Neural cell (in vitro differentiated cells): ENCODE data around the gene ARHGEF38.

Source experiments
- EP300 ChIP-seq: fragments of 450-650 bp; conservative IDR thresholded peaks from 2 replicates; pipeline ENCODE4 v1.6.1; 2014; ENCODE audit warnings: antibody characterized with exemption, mild to moderate bottlenecking, moderate library complexity; ENCODE audit not compliant: poor library complexity, severe bottlenecking
- MXI1 ChIP-seq: fragments of 450-650 bp; conservative IDR thresholded peaks from 2 replicates; pipeline ENCODE4 v1.6.1; 2014; ENCODE audit warnings: antibody characterized with exemption, mild to moderate bottlenecking; ENCODE audit not compliant: poor library complexity, severe bottlenecking
- POLR2AphosphoS5 ChIP-seq: IDR thresholded peaks from 2 replicates; pipeline ENCODE4 v1.6.1; 2012
- TAF1 ChIP-seq: IDR thresholded peaks from 2 replicates; pipeline ENCODE4 v1.6.1; 2012; ENCODE audit warnings: low read depth
- TF ChIP-seq, protein P1 (sequence below): fragments of 450-650 bp; IDR thresholded peaks from 2 replicates; pipeline ENCODE4 v1.5.1; 2014; ENCODE audit warnings: antibody characterized with exemption, mild to moderate bottlenecking, moderate library complexity; ENCODE audit not compliant: poor library complexity, severe bottlenecking
- TF ChIP-seq, protein P2 (sequence below): IDR thresholded peaks from 2 replicates; pipeline ENCODE4 v1.6.1; 2012; ENCODE audit warnings: borderline replicate concordance

DNA sequence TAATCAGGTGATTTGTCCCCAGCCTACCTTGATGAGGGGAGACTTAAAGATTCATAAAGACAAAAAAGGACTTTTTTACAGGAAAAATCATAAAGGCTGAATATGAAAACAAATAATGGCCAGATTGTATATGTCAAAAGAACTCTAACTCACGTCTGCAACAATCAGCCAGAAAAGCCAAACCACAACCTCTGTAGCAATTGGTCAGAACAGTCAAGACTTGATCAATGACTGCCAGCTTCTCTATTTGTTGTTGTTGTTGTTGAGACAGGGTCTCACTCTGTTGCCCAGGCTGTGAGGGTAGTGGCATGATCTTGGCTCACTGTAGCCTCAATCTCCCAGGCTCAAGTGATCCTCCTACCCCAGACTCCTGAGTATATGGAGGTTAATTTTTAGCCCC, 42.7 kb upstream of the ARHGEF38 start:
- TF ChIP-seq TAF1 (no peak), POLR2AphosphoS5 (no peak), MXI1 (no peak), EP300 (no peak)
- TF ChIP-seq, protein P1, sequence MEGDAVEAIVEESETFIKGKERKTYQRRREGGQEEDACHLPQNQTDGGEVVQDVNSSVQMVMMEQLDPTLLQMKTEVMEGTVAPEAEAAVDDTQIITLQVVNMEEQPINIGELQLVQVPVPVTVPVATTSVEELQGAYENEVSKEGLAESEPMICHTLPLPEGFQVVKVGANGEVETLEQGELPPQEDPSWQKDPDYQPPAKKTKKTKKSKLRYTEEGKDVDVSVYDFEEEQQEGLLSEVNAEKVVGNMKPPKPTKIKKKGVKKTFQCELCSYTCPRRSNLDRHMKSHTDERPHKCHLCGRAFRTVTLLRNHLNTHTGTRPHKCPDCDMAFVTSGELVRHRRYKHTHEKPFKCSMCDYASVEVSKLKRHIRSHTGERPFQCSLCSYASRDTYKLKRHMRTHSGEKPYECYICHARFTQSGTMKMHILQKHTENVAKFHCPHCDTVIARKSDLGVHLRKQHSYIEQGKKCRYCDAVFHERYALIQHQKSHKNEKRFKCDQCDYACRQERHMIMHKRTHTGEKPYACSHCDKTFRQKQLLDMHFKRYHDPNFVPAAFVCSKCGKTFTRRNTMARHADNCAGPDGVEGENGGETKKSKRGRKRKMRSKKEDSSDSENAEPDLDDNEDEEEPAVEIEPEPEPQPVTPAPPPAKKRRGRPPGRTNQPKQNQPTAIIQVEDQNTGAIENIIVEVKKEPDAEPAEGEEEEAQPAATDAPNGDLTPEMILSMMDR, result no peak
- TF ChIP-seq, protein P2, sequence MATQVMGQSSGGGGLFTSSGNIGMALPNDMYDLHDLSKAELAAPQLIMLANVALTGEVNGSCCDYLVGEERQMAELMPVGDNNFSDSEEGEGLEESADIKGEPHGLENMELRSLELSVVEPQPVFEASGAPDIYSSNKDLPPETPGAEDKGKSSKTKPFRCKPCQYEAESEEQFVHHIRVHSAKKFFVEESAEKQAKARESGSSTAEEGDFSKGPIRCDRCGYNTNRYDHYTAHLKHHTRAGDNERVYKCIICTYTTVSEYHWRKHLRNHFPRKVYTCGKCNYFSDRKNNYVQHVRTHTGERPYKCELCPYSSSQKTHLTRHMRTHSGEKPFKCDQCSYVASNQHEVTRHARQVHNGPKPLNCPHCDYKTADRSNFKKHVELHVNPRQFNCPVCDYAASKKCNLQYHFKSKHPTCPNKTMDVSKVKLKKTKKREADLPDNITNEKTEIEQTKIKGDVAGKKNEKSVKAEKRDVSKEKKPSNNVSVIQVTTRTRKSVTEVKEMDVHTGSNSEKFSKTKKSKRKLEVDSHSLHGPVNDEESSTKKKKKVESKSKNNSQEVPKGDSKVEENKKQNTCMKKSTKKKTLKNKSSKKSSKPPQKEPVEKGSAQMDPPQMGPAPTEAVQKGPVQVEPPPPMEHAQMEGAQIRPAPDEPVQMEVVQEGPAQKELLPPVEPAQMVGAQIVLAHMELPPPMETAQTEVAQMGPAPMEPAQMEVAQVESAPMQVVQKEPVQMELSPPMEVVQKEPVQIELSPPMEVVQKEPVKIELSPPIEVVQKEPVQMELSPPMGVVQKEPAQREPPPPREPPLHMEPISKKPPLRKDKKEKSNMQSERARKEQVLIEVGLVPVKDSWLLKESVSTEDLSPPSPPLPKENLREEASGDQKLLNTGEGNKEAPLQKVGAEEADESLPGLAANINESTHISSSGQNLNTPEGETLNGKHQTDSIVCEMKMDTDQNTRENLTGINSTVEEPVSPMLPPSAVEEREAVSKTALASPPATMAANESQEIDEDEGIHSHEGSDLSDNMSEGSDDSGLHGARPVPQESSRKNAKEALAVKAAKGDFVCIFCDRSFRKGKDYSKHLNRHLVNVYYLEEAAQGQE, result no peak
